Left forelimb (tissue), 1 donor: ENCODE data around the gene PTGR3.

Experiments used
- DNase-seq: peaks from one replicate; pipeline ENCODE4 v3.0.0-alpha.2; 2018; ENCODE audit warnings: low spot score

PTGR3 gene

GRCh38 chr18:75235896-75236295 is 27.0 kb upstream of the PTGR3 start:
- no peak for DNase-seq

GRCh38 chr18:75234901-75235300 is 26.0 kb upstream of the PTGR3 start:
- DNase-seq, result no peak

GRCh38 chr18:75231053-75231406 is 22.1 kb upstream of the PTGR3 start:
- DNase-seq, result no peak

- no peak for DNase-seq
Measured at GRCh38 chr18:75230163-75231052, 21.5 kb upstream of the PTGR3 start.

GRCh38 chr18:75229437-75229836 is 20.5 kb upstream of the PTGR3 start:
- DNase-seq, result no peak

GRCh38 chr18:75228967-75229366 is 20.0 kb upstream of the PTGR3 start:
- DNase-seq, result no peak

GRCh38 chr18:75227535-75228296 is 18.8 kb upstream of the PTGR3 start:
- DNase-seq, result no peak

- DNase-seq, result no peak
Measured at GRCh38 chr18:75226956-75227316, 18.0 kb upstream of the PTGR3 start.

- no peak for DNase-seq
Measured at GRCh38 chr18:75226286-75226955, 17.5 kb upstream of the PTGR3 start.

GRCh38 chr18:75223687-75224347 is 14.9 kb upstream of the PTGR3 start:
- DNase-seq, result no peak

- DNase-seq, result no peak
Measured at GRCh38 chr18:75222407-75222806, 13.5 kb upstream of the PTGR3 start.

GRCh38 chr18:75221897-75222296 is 13.0 kb upstream of the PTGR3 start:
- no peak for DNase-seq

- no peak for DNase-seq
Measured at GRCh38 chr18:75221397-75221796, 12.5 kb upstream of the PTGR3 start.

- DNase-seq, result no peak
Measured at GRCh38 chr18:75220551-75221355, 11.8 kb upstream of the PTGR3 start.

GRCh38 chr18:75219745-75220375 is 10.9 kb upstream of the PTGR3 start:
- no peak for DNase-seq

- no peak for DNase-seq
Measured at GRCh38 chr18:75218065-75218923, 9.4 kb upstream of the PTGR3 start.

- DNase-seq, result no peak
Measured at GRCh38 chr18:75216911-75217689, 8.2 kb upstream of the PTGR3 start.

- DNase-seq, result no peak
Measured at GRCh38 chr18:75216212-75216910, 7.4 kb upstream of the PTGR3 start.

- DNase-seq, result no peak
Measured at GRCh38 chr18:75215663-75216062, 6.7 kb upstream of the PTGR3 start.
